ENCODE measurements around the gene AHSG. TPM values are rescaled to one million over a fixed set of nuclear protein-coding genes. Genes with fewer than 3 reads are reported as not detected.

The AHSG gene
- polyA plus RNA-seq, 1 donor (not counting 4 experiments of a cell fraction or from before 2014, with no cell fraction given): 0.59 TPM

GRCh38 chr3:186642014-186642413 is 29.2 kb downstream of the AHSG start:
- TF ChIP-seq, protein P1, sequence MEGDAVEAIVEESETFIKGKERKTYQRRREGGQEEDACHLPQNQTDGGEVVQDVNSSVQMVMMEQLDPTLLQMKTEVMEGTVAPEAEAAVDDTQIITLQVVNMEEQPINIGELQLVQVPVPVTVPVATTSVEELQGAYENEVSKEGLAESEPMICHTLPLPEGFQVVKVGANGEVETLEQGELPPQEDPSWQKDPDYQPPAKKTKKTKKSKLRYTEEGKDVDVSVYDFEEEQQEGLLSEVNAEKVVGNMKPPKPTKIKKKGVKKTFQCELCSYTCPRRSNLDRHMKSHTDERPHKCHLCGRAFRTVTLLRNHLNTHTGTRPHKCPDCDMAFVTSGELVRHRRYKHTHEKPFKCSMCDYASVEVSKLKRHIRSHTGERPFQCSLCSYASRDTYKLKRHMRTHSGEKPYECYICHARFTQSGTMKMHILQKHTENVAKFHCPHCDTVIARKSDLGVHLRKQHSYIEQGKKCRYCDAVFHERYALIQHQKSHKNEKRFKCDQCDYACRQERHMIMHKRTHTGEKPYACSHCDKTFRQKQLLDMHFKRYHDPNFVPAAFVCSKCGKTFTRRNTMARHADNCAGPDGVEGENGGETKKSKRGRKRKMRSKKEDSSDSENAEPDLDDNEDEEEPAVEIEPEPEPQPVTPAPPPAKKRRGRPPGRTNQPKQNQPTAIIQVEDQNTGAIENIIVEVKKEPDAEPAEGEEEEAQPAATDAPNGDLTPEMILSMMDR (optimal IDR thresholded peaks at IDR 0.05 in 1 of 3, IDR thresholded peaks at IDR 0.05 in 1 of 3, conservative IDR thresholded peaks at IDR 0.05 in 1 of 3; ENCODE audit: extremely low read depth in 1 of 3, insufficient read depth in 2 of 3, low read length in 3 of 3): no peak
- TF ChIP-seq EZH2 (IDR thresholded peaks at IDR 0.05; ENCODE audit: low read length): no peak
- peak; percentile 81 for FAIRE-seq
- Histone ChIP-seq H3K9me1 (ENCODE audit: control insufficient read depth, extremely low read depth, insufficient read depth, low read length) (no peaks in the 10 kb centered on the region), H3K79me2 (ENCODE audit: control insufficient read depth, insufficient read depth, low read length) (no peaks in the 10 kb centered on the region), H3K27ac (ENCODE audit: control insufficient read depth, insufficient read depth, low read length) (no peak overlapping the region), H2AFZ (ENCODE audit: control insufficient read depth, low read length) (peak overlapping the region; percentile 11), H3K4me3 (ENCODE audit: control insufficient read depth in 2 of 3, extremely low read depth in 1 of 3, insufficient read depth in 2 of 3, low read depth in 1 of 3, low read length in 3 of 3) (no peak overlapping the region), H3K4me1 (ENCODE audit: control insufficient read depth, extremely low read depth, insufficient read depth, low read length) (peaks cover 58% of the 10 kb centered on the region), H3K4me2 (ENCODE audit: control insufficient read depth, extremely low read depth, insufficient read depth, low read depth, low read length) (no peak overlapping the region), H4K20me1 (ENCODE audit: control insufficient read depth, extremely low read depth, insufficient read depth, low read length) (no peaks in the 10 kb centered on the region), H3K36me3 (ENCODE audit: control insufficient read depth in 2 of 2, extremely low read depth in 1 of 2, insufficient read depth in 2 of 2, low read length in 2 of 2) (no peaks in the 10 kb centered on the region), H3K9ac (ENCODE audit: control insufficient read depth, extremely low read depth, insufficient read depth, low read length) (no peak overlapping the region), H3K27me3 (ENCODE audit: control insufficient read depth, extremely low read depth, insufficient read depth, low read length) (no peaks in the 10 kb centered on the region), H3K9me3 (ENCODE audit: control insufficient read depth, low read depth, low read length) (no peaks in the 10 kb centered on the region)
- dilution Hi-C loops (cut with MboI; ENCODE audit: extremely low pct_ligation_motif_present, low sequenced_read_pairs): no loop called here
- no peak for DNase-seq (ENCODE audit: low read depth, low spot score)

DNA sequence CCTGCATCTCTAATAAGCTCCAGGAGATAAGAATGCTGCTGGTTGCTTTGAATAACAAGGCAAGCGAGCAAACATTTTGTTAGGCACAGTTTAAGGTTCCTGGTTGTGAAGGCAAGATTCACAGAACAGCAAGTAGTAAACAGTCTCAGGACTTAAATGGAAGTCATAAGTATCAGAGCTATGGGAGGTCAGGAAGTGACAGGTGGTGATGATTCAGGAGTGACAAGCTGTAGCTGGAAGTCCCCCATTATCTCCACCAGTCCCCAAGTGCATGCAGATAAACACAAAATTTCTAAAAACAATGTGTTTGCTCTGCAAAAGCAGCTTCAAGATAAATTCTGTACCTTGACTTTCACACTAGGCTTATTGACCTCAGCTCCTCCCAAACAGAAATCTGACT is 30.6 kb downstream of the AHSG start:
- TF ChIP-seq EZH2 (IDR thresholded peaks at IDR 0.05; ENCODE audit: low read length): no peak
- TF ChIP-seq, protein P1 (optimal IDR thresholded peaks at IDR 0.05 in 1 of 3, IDR thresholded peaks at IDR 0.05 in 1 of 3, conservative IDR thresholded peaks at IDR 0.05 in 1 of 3; ENCODE audit: extremely low read depth in 1 of 3, insufficient read depth in 2 of 3, low read length in 3 of 3): no peak
- DNase-seq (ENCODE audit: low read depth, low spot score) (no peak), FAIRE-seq (peak; percentile 67)
- Histone ChIP-seq H3K79me2 (ENCODE audit: control insufficient read depth, insufficient read depth, low read length) (no peaks in the 10 kb centered on the region), H3K9me1 (ENCODE audit: control insufficient read depth, extremely low read depth, insufficient read depth, low read length) (no peaks in the 10 kb centered on the region), H3K36me3 (ENCODE audit: control insufficient read depth in 2 of 2, extremely low read depth in 1 of 2, insufficient read depth in 2 of 2, low read length in 2 of 2) (no peaks in the 10 kb centered on the region), H4K20me1 (ENCODE audit: control insufficient read depth, extremely low read depth, insufficient read depth, low read length) (no peaks in the 10 kb centered on the region), H3K27ac (ENCODE audit: control insufficient read depth, insufficient read depth, low read length) (no peak overlapping the region), H3K4me3 (ENCODE audit: control insufficient read depth in 2 of 3, extremely low read depth in 1 of 3, insufficient read depth in 2 of 3, low read depth in 1 of 3, low read length in 3 of 3) (no peak overlapping the region), H2AFZ (ENCODE audit: control insufficient read depth, low read length) (no peak overlapping the region), H3K4me1 (ENCODE audit: control insufficient read depth, extremely low read depth, insufficient read depth, low read length) (peaks cover 51% of the 10 kb centered on the region), H3K9me3 (ENCODE audit: control insufficient read depth, low read depth, low read length) (no peaks in the 10 kb centered on the region), H3K27me3 (ENCODE audit: control insufficient read depth, extremely low read depth, insufficient read depth, low read length) (no peaks in the 10 kb centered on the region), H3K9ac (ENCODE audit: control insufficient read depth, extremely low read depth, insufficient read depth, low read length) (no peak overlapping the region), H3K4me2 (ENCODE audit: control insufficient read depth, extremely low read depth, insufficient read depth, low read depth, low read length) (no peak overlapping the region)
- dilution Hi-C loops (cut with MboI; ENCODE audit: extremely low pct_ligation_motif_present, low sequenced_read_pairs): no loop called here

All from keratinocyte (primary cell).